ENCODE measurements around the gene FHOD3. TPM values are rescaled to one million over a fixed set of nuclear protein-coding genes. Genes with fewer than 3 reads are reported as not detected.

FHOD3 gene
- total and polyA plus RNA-seq, 2 experiments from 2014 or later: 2.7 to 8.7 TPM

DNA sequence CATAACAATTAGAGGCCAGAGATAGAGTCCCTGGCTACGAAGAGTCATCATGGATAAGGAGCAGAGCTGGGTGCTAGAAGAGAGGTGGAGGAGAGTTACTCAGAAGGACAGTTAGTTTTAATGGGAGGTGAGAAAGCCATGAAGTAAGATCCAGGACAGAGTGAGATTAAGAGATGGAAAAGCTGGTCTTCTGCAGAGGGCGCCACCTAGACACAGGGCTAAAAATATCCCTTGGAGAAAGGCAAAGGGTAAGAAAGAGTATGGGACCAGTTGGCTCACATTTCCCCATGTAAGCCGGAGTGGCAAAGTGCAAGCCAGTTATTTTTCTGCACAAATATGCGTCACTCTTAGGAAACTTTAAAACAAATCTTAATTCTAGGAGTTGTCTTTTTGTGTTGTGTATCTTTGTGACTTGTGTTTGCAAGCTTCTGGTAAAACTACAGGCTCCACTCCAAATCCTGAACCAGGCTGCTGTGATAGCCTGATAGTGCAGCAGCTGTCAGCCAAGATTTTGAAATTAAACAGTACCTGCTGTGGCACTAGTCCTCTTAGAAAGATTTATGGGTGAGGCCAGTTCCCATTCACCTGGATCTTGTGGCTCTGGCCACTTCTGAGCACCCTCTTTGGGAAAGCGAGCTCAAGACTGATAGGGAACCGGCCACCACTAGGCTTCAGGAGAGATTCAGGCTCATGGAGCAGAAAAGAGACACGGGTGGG is 327.1 kb downstream of the FHOD3 start:
- H3K4me1 Mint-ChIP-seq: no peaks in the 10 kb centered on the region
- no peak overlapping the region for H3K4me3 ChIP-seq
- no peaks in the 10 kb centered on the region for H3K9me2 ChIP-seq (ENCODE audit: insufficient read depth)
- H3K4me1 ChIP-seq (ENCODE audit: insufficient read depth): no peaks in the 10 kb centered on the region
- no peaks in the 10 kb centered on the region for H3K9me3 Mint-ChIP-seq
- ATAC-seq (peak; percentile 78), DNase-seq (ENCODE audit: low spot score) (peak; percentile 38)
- no peak overlapping the region for H3K27ac Mint-ChIP-seq
- TF ChIP-seq POLR2AphosphoS5 (IDR thresholded peaks at IDR 0.05; ENCODE audit: low read depth): no peak
- TF ChIP-seq, protein P1, sequence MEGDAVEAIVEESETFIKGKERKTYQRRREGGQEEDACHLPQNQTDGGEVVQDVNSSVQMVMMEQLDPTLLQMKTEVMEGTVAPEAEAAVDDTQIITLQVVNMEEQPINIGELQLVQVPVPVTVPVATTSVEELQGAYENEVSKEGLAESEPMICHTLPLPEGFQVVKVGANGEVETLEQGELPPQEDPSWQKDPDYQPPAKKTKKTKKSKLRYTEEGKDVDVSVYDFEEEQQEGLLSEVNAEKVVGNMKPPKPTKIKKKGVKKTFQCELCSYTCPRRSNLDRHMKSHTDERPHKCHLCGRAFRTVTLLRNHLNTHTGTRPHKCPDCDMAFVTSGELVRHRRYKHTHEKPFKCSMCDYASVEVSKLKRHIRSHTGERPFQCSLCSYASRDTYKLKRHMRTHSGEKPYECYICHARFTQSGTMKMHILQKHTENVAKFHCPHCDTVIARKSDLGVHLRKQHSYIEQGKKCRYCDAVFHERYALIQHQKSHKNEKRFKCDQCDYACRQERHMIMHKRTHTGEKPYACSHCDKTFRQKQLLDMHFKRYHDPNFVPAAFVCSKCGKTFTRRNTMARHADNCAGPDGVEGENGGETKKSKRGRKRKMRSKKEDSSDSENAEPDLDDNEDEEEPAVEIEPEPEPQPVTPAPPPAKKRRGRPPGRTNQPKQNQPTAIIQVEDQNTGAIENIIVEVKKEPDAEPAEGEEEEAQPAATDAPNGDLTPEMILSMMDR (conservative IDR thresholded peaks at IDR 0.05; ENCODE audit: low read depth in 2 of 2): peak; percentile 48 to 70
- TF ChIP-seq ZNF331 (CRISPR knock-in tag; IDR thresholded peaks at IDR 0.05; ENCODE audit: low read depth): no peak
- no peak overlapping the region for H3K4me2 ChIP-seq
- no peaks in the 10 kb centered on the region for H3K36me3 Mint-ChIP-seq (ENCODE audit: low read depth)
- no peaks in the 10 kb centered on the region for H3K27me3 Mint-ChIP-seq (ENCODE audit: insufficient read depth, low read depth, poor library complexity)
- H3F3A ChIP-seq (replicated peaks; ENCODE audit: low read depth): no peaks in the 10 kb centered on the region
- H3K4me3 Mint-ChIP-seq: no peak overlapping the region
- H3K79me2 ChIP-seq (replicated peaks; ENCODE audit: insufficient read depth): no peaks in the 10 kb centered on the region
- H2AFZ ChIP-seq: no peak overlapping the region
- no peak overlapping the region for H3K27ac ChIP-seq (ENCODE audit: low read depth)
- no peaks in the 10 kb centered on the region for H3K36me3 ChIP-seq (ENCODE audit: insufficient read depth)
- no peaks in the 10 kb centered on the region for H3K27me3 ChIP-seq (ENCODE audit: insufficient read depth)
- no peaks in the 10 kb centered on the region for H4K20me1 ChIP-seq (replicated peaks; ENCODE audit: insufficient read depth)

DNA sequence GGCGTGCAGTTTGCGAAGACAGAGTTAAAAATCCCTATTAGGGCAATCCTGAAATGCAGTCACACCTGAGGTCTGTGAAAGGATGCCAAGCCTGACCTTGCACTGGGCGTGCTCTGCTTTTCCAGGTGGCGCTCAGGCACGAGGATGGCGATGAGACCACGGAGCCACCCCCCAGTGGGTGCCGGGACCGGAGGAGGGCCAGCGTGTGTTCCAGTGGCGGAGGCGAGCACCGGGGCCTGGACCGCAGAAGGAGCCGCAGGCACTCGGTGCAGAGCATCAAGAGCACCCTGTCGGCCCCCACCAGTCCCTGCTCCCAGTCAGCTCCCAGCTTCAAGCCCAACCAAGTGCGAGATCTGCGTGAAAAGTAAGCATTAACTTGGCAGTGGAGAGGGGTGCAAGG is 327.9 kb downstream of the FHOD3 start:
- Mint-ChIP-seq H3K9me3 (no peaks in the 10 kb centered on the region), H3K27ac (no peak overlapping the region), H3K4me3 (no peak overlapping the region), H3K27me3 (ENCODE audit: insufficient read depth, low read depth, poor library complexity) (no peaks in the 10 kb centered on the region), H3K36me3 (ENCODE audit: low read depth) (no peaks in the 10 kb centered on the region), H3K4me1 (no peaks in the 10 kb centered on the region)
- H3K36me3 ChIP-seq (ENCODE audit: insufficient read depth): no peaks in the 10 kb centered on the region
- no peak overlapping the region for H3K27ac ChIP-seq (ENCODE audit: low read depth)
- no peak overlapping the region for H3K4me3 ChIP-seq
- H3K4me1 ChIP-seq (ENCODE audit: insufficient read depth): no peaks in the 10 kb centered on the region
- no peak overlapping the region for H3K4me2 ChIP-seq
- no peaks in the 10 kb centered on the region for H3K9me2 ChIP-seq (ENCODE audit: insufficient read depth)
- no peaks in the 10 kb centered on the region for H3K27me3 ChIP-seq (ENCODE audit: insufficient read depth)
- no peak overlapping the region for H2AFZ ChIP-seq
- DNase-seq (ENCODE audit: low spot score) (no peak), ATAC-seq (no peak)
- no peaks in the 10 kb centered on the region for H4K20me1 ChIP-seq (replicated peaks; ENCODE audit: insufficient read depth)
- no peaks in the 10 kb centered on the region for H3F3A ChIP-seq (replicated peaks; ENCODE audit: low read depth)
- no peaks in the 10 kb centered on the region for H3K79me2 ChIP-seq (replicated peaks; ENCODE audit: insufficient read depth)
- TF ChIP-seq, protein P2, sequence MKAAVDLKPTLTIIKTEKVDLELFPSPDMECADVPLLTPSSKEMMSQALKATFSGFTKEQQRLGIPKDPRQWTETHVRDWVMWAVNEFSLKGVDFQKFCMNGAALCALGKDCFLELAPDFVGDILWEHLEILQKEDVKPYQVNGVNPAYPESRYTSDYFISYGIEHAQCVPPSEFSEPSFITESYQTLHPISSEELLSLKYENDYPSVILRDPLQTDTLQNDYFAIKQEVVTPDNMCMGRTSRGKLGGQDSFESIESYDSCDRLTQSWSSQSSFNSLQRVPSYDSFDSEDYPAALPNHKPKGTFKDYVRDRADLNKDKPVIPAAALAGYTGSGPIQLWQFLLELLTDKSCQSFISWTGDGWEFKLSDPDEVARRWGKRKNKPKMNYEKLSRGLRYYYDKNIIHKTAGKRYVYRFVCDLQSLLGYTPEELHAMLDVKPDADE (IDR thresholded peaks at IDR 0.05): no peak
- TF ChIP-seq EZH2phosphoT487 (IDR thresholded peaks at IDR 0.05; ENCODE audit: unreplicated experiment): no peak
- TF ChIP-seq NANOG (IDR thresholded peaks at IDR 0.05; ENCODE audit: borderline replicate concordance): no peak
- TF ChIP-seq, protein P3, sequence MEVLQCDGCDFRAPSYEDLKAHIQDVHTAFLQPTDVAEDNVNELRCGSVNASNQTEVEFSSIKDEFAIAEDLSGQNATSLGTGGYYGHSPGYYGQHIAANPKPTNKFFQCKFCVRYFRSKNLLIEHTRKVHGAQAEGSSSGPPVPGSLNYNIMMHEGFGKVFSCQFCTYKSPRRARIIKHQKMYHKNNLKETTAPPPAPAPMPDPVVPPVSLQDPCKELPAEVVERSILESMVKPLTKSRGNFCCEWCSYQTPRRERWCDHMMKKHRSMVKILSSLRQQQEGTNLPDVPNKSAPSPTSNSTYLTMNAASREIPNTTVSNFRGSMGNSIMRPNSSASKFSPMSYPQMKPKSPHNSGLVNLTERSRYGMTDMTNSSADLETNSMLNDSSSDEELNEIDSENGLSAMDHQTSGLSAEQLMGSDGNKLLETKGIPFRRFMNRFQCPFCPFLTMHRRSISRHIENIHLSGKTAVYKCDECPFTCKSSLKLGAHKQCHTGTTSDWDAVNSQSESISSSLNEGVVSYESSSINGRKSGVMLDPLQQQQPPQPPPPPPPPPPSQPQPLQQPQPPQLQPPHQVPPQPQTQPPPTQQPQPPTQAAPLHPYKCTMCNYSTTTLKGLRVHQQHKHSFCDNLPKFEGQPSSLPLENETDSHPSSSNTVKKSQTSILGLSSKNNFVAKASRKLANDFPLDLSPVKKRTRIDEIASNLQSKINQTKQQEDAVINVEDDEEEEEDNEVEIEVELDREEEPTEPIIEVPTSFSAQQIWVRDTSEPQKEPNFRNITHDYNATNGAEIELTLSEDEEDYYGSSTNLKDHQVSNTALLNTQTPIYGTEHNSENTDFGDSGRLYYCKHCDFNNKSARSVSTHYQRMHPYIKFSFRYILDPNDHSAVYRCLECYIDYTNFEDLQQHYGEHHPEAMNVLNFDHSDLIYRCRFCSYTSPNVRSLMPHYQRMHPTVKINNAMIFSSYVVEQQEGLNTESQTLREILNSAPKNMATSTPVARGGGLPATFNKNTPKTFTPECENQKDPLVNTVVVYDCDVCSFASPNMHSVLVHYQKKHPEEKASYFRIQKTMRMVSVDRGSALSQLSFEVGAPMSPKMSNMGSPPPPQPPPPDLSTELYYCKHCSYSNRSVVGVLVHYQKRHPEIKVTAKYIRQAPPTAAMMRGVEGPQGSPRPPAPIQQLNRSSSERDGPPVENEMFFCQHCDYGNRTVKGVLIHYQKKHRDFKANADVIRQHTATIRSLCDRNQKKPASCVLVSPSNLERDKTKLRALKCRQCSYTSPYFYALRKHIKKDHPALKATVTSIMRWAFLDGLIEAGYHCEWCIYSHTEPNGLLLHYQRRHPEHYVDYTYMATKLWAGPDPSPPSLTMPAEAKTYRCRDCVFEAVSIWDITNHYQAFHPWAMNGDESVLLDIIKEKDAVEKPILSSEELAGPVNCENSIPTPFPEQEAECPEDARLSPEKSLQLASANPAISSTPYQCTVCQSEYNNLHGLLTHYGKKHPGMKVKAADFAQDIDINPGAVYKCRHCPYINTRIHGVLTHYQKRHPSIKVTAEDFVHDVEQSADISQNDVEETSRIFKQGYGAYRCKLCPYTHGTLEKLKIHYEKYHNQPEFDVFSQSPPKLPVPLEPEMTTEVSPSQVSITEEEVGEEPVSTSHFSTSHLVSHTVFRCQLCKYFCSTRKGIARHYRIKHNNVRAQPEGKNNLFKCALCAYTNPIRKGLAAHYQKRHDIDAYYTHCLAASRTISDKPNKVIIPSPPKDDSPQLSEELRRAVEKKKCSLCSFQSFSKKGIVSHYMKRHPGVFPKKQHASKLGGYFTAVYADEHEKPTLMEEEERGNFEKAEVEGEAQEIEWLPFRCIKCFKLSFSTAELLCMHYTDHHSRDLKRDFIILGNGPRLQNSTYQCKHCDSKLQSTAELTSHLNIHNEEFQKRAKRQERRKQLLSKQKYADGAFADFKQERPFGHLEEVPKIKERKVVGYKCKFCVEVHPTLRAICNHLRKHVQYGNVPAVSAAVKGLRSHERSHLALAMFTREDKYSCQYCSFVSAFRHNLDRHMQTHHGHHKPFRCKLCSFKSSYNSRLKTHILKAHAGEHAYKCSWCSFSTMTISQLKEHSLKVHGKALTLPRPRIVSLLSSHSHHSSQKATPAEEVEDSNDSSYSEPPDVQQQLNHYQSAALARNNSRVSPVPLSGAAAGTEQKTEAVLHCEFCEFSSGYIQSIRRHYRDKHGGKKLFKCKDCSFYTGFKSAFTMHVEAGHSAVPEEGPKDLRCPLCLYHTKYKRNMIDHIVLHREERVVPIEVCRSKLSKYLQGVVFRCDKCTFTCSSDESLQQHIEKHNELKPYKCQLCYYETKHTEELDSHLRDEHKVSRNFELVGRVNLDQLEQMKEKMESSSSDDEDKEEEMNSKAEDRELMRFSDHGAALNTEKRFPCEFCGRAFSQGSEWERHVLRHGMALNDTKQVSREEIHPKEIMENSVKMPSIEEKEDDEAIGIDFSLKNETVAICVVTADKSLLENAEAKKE (CRISPR knock-in tag; IDR thresholded peaks at IDR 0.05): no peak
- TF ChIP-seq ZNF114 (CRISPR knock-in tag; IDR thresholded peaks at IDR 0.05): no peak
- TF ChIP-seq, protein P4, sequence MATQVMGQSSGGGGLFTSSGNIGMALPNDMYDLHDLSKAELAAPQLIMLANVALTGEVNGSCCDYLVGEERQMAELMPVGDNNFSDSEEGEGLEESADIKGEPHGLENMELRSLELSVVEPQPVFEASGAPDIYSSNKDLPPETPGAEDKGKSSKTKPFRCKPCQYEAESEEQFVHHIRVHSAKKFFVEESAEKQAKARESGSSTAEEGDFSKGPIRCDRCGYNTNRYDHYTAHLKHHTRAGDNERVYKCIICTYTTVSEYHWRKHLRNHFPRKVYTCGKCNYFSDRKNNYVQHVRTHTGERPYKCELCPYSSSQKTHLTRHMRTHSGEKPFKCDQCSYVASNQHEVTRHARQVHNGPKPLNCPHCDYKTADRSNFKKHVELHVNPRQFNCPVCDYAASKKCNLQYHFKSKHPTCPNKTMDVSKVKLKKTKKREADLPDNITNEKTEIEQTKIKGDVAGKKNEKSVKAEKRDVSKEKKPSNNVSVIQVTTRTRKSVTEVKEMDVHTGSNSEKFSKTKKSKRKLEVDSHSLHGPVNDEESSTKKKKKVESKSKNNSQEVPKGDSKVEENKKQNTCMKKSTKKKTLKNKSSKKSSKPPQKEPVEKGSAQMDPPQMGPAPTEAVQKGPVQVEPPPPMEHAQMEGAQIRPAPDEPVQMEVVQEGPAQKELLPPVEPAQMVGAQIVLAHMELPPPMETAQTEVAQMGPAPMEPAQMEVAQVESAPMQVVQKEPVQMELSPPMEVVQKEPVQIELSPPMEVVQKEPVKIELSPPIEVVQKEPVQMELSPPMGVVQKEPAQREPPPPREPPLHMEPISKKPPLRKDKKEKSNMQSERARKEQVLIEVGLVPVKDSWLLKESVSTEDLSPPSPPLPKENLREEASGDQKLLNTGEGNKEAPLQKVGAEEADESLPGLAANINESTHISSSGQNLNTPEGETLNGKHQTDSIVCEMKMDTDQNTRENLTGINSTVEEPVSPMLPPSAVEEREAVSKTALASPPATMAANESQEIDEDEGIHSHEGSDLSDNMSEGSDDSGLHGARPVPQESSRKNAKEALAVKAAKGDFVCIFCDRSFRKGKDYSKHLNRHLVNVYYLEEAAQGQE (IDR thresholded peaks at IDR 0.05; ENCODE audit: unreplicated experiment): no peak
